ENCODE measurements around the gene EIF6. TPM values are rescaled to one million over a fixed set of nuclear protein-coding genes. Genes with fewer than 3 reads are reported as not detected.
"Not testable (repeated sequence)": the region's sequence is repeated elsewhere in the genome, so short reads cannot be mapped to it uniquely, and the experiment has no call there.

The EIF6 gene
- polyA plus RNA-seq, 1 experiment: 133 TPM

DNA sequence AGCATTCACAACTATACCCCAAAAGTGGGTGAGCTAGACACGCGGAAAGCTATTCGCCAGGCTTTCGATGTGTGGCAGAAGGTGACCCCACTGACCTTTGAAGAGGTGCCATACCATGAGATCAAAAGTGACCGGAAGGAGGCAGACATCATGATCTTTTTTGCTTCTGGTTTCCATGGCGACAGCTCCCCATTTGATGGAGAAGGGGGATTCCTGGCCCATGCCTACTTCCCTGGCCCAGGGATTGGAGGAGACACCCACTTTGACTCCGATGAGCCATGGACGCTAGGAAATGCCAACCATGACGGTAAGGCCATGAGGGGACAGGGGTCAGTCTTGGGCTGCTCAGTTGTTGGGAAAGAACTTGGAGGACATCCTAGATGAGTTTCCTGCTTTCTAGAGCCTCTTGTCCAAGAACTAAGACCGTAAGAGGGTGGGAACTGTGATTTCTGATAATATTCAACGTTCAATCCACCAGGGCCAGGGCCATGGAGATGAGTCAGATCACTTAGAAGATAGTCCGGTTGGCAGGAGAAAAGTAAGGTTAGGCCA is 30.0 kb downstream of the EIF6 start:
- no peaks in the 10 kb centered on the region for H3K27me3 ChIP-seq (ENCODE audit: control insufficient read depth, insufficient read depth, low read length)
- TF ChIP-seq, protein P1, sequence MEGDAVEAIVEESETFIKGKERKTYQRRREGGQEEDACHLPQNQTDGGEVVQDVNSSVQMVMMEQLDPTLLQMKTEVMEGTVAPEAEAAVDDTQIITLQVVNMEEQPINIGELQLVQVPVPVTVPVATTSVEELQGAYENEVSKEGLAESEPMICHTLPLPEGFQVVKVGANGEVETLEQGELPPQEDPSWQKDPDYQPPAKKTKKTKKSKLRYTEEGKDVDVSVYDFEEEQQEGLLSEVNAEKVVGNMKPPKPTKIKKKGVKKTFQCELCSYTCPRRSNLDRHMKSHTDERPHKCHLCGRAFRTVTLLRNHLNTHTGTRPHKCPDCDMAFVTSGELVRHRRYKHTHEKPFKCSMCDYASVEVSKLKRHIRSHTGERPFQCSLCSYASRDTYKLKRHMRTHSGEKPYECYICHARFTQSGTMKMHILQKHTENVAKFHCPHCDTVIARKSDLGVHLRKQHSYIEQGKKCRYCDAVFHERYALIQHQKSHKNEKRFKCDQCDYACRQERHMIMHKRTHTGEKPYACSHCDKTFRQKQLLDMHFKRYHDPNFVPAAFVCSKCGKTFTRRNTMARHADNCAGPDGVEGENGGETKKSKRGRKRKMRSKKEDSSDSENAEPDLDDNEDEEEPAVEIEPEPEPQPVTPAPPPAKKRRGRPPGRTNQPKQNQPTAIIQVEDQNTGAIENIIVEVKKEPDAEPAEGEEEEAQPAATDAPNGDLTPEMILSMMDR (IDR thresholded peaks at IDR 0.05; ENCODE audit: low read depth, low read length): no peak
- no peak overlapping the region for H3K4me3 ChIP-seq (ENCODE audit: low read depth, low read length)
- DNase-seq (ENCODE audit: low read depth, low spot score): no peak
- H3K9me3 ChIP-seq (ENCODE audit: control insufficient read depth, insufficient read depth, low read length): no peaks in the 10 kb centered on the region
- H3K27ac ChIP-seq (ENCODE audit: low read depth, low read length): no peak overlapping the region
- ChIA-PET POLR2A (no interaction called here), CTCF (interaction anchor here (0.7 to 1.4 kb wide), 2 partner anchors 193 to 1558 kb away, joined by 4 to 8 read pairs; no protein-coding TSS in a partner anchor)

DNA sequence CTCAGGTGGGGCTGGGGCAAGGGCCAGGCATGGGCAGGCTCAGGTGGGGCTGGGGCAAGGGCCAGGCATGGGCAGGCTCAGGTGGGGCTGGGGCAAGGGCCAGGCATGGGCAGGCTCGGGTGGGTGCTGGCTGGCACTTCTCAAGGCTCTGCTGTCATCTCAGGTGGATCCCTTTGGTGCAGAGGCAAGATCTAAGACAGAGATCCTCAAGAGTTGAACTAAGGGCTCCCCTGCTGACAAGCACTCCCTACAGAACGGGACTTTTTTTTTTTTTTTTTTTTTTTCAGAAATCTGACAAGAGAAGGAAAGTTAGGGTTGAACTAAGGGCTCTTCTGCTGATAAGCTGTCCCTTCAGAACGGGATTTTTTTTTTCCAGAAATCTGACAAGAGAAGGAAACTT is 31.6 kb downstream of the EIF6 start:
- ChIA-PET POLR2A (no interaction called here), CTCF (no interaction called here)
- TF ChIP-seq, protein P1 (IDR thresholded peaks at IDR 0.05; ENCODE audit: low read depth, low read length): no peak

DNA sequence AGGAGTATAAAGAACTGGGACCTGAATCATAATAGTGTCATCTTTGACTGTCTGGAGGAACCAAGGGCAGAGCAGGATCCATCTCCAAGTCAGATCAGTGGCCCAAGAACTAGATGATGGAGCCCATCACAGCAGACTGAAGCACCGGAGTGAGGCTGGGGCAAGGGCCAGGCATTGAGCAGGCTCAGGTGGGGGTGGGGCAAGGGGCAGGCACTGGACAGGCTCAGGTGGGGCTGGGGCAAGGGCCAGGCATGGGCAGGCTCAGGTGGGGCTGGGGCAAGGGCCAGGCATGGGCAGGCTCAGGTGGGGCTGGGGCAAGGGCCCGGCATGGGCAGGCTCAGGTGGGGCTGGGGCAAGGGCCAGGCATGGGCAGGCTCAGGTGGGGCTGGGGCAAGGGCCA is 32.0 kb downstream of the EIF6 start:
- CTCF ChIA-PET; H3K9me3 ChIP-seq (ENCODE audit: control insufficient read depth, insufficient read depth, low read length): not testable (repeated sequence)

More for the DNA sequence above, 31.6 kb downstream of the EIF6 start:
- DNase-seq (ENCODE audit: low read depth, low spot score): no peak
- Histone ChIP-seq H3K4me3 (ENCODE audit: low read depth, low read length) (no peak overlapping the region), H3K9me3 (ENCODE audit: control insufficient read depth, insufficient read depth, low read length) (no peaks in the 10 kb centered on the region), H3K27me3 (ENCODE audit: control insufficient read depth, insufficient read depth, low read length) (no peaks in the 10 kb centered on the region), H3K27ac (ENCODE audit: low read depth, low read length) (no peak overlapping the region)

DNA sequence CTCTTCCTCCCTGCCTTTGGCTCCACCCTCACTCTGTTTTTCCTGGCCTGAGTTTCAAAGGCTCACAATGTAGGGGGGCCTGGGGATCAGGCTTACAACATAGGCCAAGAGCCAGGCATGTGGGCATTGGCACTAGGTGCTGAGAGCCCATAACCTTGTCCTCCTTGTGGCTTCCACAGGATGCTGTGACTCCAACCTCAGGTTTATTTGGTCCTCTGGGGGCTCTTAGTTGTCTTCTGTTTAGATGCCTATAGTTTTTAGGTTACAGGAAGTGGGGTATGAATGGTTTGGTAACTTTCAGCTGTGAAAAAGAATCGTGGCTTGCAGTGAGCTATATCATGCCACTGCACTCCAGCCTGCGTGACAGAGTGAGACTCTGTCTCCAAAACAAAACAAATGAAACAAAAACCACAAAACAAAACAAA is 32.5 kb downstream of the EIF6 start:
- Histone ChIP-seq H3K27me3 (ENCODE audit: control insufficient read depth, insufficient read depth, low read length) (peaks cover 4% of the 10 kb centered on the region), H3K27ac (ENCODE audit: low read depth, low read length) (no peak overlapping the region), H3K9me3 (ENCODE audit: control insufficient read depth, insufficient read depth, low read length) (no peaks in the 10 kb centered on the region), H3K4me3 (ENCODE audit: low read depth, low read length) (no peak overlapping the region)
- ChIA-PET POLR2A (interaction anchor here (0.5 kb wide), 1 partner anchor 1339 kb away, joined by 3 read pairs; no protein-coding TSS in a partner anchor), CTCF (no interaction called here)
- TF ChIP-seq, protein P1 (IDR thresholded peaks at IDR 0.05; ENCODE audit: low read depth, low read length): no peak
- no peak for DNase-seq (ENCODE audit: low read depth, low spot score)

More for the DNA sequence above, 32.0 kb downstream of the EIF6 start:
- H3K4me3 ChIP-seq (ENCODE audit: low read depth, low read length); DNase-seq (ENCODE audit: low read depth, low spot score); POLR2A ChIA-PET; H3K27me3 ChIP-seq (ENCODE audit: control insufficient read depth, insufficient read depth, low read length); H3K27ac ChIP-seq (ENCODE audit: low read depth, low read length): not testable (repeated sequence)

DNA sequence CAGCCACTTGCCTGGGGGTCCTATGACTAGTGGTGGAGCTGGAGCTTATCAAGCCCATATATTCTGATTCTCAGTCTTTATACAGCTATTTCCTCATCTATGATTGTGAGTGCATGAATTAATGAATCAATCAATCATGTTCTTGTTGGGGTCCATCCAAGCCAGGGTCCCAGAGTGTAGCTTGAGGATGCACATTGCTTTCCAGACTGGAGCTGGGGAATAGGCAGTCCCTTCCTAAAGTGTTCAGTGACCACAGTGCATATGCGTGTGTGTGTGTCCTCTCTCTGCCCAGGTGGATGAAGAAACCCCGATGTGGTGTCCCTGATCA is 33.0 kb downstream of the EIF6 start:
- CTCF ChIA-PET: interaction anchor here (0.8 kb wide), 1 partner anchor 106 kb away, joined by 3 read pairs; no protein-coding TSS in a partner anchor
- Histone ChIP-seq H3K4me3 (ENCODE audit: low read depth, low read length) (no peak overlapping the region), H3K9me3 (ENCODE audit: control insufficient read depth, insufficient read depth, low read length) (no peaks in the 10 kb centered on the region), H3K27ac (ENCODE audit: low read depth, low read length) (no peak overlapping the region), H3K27me3 (ENCODE audit: control insufficient read depth, insufficient read depth, low read length) (peaks cover 4% of the 10 kb centered on the region)
- TF ChIP-seq, protein P1 (IDR thresholded peaks at IDR 0.05; ENCODE audit: low read depth, low read length): no peak
- no peak for DNase-seq (ENCODE audit: low read depth, low spot score)
- POLR2A ChIA-PET: interaction anchor here (0.5 kb wide), 1 partner anchor 1338 kb away, joined by 3 read pairs; no protein-coding TSS in a partner anchor
